Measurements from ENCODE around the gene PPP1CA. TPM values are rescaled to one million over a fixed set of nuclear protein-coding genes. Genes with fewer than 3 reads are reported as not detected.

The PPP1CA gene
- total RNA-seq, 1 donor from 2014 or later: 103 TPM

DNA sequence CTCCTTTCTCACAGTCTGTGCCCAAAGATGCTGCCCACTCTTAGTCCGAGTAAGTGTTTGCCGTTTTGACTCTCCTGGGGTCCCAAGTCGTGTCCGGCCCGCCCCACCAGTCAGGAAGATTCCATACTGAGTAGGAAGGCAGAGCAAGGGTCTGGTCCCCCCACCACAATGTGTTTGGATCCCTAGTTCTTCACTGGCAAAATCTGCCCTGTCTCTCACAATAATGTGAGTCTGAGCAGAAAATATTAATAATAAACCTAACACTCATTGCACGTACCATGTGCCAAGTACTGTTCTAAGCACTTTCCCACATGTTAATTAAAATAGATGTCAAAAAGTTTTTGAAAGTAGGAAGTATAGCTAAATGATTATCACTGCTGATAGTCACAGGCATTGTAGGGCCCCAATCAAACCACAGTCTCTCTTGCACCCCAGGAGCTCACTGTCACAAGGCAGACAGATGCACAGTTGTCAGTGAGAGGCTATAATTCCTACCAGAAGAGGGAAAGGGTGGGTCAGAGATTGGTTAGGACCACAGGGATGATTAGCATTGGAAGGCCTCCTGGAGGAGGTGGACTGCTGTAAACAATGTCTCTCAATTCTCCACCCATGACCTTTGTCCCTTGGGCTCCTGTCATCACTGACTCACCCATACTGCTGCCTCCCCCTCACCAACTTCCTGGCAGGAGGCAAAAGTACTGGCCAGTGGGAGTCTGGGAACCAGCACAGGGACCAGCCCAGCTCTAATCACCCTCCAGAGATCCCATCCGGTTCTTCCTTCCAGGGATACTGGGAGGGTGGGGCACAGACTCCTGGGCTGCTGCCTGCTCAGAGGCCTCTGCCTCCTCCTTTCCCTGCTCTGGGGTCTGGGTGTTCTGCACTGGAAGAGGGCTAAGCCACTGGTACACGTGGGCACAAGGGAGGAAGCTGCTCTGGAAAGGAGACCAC, 47.3 kb downstream of the PPP1CA start:
- H3K4me1 Mint-ChIP-seq: peaks cover 38% of the 10 kb centered on the region
- peak overlapping the region; percentile 92 for H3K27ac Mint-ChIP-seq
- no peaks in the 10 kb centered on the region for H3K36me3 Mint-ChIP-seq
- no peak for DNase-seq (ENCODE audit: low spot score in 2 of 2, unreplicated experiment in 2 of 2)
- TF ChIP-seq, protein P1, sequence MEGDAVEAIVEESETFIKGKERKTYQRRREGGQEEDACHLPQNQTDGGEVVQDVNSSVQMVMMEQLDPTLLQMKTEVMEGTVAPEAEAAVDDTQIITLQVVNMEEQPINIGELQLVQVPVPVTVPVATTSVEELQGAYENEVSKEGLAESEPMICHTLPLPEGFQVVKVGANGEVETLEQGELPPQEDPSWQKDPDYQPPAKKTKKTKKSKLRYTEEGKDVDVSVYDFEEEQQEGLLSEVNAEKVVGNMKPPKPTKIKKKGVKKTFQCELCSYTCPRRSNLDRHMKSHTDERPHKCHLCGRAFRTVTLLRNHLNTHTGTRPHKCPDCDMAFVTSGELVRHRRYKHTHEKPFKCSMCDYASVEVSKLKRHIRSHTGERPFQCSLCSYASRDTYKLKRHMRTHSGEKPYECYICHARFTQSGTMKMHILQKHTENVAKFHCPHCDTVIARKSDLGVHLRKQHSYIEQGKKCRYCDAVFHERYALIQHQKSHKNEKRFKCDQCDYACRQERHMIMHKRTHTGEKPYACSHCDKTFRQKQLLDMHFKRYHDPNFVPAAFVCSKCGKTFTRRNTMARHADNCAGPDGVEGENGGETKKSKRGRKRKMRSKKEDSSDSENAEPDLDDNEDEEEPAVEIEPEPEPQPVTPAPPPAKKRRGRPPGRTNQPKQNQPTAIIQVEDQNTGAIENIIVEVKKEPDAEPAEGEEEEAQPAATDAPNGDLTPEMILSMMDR (IDR thresholded peaks at IDR 0.05; ENCODE audit: unreplicated experiment): no peak
- no peaks in the 10 kb centered on the region for H3K9me3 Mint-ChIP-seq
- H3K27me3 Mint-ChIP-seq (ENCODE audit: low read depth): no peaks in the 10 kb centered on the region
- H3K4me3 Mint-ChIP-seq: peak overlapping the region; percentile 91

DNA sequence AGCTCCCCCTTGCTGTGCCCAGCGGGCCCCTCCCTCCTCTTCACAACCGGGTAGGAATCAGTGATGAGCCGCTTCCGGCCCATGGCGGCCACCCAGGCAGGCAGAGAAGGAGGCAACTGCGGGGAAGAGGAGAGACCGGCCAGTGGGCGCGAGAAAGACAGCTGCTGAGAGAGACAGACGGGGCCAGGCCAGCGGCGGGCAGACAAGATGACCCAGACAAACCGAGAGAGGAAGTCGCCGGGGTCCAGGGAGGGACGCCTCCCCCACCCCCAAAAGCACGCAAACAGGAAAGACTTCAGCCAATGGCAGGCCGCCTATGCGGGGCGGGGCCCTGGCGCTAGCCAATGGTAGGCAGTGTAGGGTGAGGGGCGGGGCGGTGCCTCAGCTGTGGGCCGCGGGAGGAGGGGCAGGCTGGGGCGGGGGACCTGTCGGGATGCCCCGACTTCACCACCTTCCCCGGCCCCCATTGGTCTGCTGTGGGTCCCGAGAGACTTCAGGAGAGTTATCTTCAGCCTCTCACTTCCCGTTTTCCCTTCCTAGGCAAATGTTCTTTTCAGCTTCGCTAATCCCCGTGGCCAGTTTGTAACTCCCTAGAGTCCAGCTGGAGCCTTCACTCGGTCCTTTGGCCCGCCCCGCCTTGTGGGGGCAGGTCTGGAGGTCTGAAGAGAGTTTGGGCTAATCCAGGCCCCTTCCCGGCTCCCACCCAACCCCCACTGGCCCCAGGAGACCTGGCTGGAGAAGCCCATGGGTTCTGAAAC, 48.2 kb downstream of the PPP1CA start, which contains the start of gene POLD4:
Gene POLD4 (minus strand): TSS at position 230 of the 758 bp plus-strand sequence. CDS start 147 bp downstream, at position 83.
- no peaks in the 10 kb centered on the region for H3K36me3 Mint-ChIP-seq
- no peaks in the 10 kb centered on the region for H3K27me3 Mint-ChIP-seq (ENCODE audit: low read depth)
- H3K4me3 Mint-ChIP-seq: peak within 1 kb of the TSS; percentile 91
- H3K4me1 Mint-ChIP-seq: peaks cover 41% of the 10 kb centered on the region
- DNase-seq (ENCODE audit: low spot score in 2 of 2, unreplicated experiment in 2 of 2): peak; percentile 95 to 97
- peak within 1 kb of the TSS; percentile 94 for H3K27ac Mint-ChIP-seq
- TF ChIP-seq, protein P1 (IDR thresholded peaks at IDR 0.05; ENCODE audit: unreplicated experiment): no peak
- no peaks in the 10 kb centered on the region for H3K9me3 Mint-ChIP-seq

DNA sequence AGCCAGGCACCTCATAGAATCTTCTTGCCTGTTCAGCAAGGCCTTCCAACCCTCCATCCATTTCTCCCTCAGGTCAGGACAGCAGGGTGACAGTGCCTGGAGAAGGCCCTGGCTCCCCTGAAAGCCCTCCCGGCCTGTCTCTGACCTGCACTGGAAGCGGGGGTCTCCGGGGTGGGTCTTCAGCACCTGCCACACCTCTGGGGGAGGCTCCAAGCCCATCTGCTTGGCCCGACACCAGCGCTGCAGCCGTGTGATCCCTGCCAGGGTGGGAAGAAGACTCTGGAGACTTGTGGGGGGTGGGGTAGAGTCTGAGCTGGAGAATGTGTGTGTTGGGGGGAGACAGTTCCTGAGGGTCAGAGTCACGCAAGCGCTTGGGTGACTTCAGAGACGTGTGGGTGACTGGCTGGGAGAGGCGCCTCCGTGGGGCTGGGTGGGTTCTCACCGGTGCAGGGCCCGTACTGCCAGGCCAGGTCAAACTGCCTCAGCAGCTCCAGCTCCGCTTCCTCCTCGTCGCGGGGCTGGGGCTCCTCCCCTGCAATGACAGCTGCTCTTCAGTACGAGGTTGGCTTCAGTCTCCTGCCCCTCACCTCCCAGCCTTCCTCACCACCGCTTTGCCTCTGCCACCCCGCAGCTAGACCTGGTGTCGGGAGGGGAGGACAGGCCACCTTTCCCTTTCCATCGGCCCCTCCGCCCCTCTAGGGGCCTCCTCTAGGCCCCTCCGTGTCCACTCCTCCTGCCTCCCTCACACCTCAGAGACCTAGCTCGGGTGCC, 48.9 kb downstream of the PPP1CA start:
- Mint-ChIP-seq H3K36me3 (no peaks in the 10 kb centered on the region), H3K9me3 (no peaks in the 10 kb centered on the region), H3K27me3 (ENCODE audit: low read depth) (no peaks in the 10 kb centered on the region), H3K4me1 (peaks cover 37% of the 10 kb centered on the region), H3K4me3 (peak overlapping the region; percentile 91), H3K27ac (peak overlapping the region; percentile 94)
- DNase-seq (ENCODE audit: low spot score in 2 of 2, unreplicated experiment in 2 of 2): no peak
- TF ChIP-seq, protein P1 (IDR thresholded peaks at IDR 0.05; ENCODE audit: unreplicated experiment): no peak

DNA sequence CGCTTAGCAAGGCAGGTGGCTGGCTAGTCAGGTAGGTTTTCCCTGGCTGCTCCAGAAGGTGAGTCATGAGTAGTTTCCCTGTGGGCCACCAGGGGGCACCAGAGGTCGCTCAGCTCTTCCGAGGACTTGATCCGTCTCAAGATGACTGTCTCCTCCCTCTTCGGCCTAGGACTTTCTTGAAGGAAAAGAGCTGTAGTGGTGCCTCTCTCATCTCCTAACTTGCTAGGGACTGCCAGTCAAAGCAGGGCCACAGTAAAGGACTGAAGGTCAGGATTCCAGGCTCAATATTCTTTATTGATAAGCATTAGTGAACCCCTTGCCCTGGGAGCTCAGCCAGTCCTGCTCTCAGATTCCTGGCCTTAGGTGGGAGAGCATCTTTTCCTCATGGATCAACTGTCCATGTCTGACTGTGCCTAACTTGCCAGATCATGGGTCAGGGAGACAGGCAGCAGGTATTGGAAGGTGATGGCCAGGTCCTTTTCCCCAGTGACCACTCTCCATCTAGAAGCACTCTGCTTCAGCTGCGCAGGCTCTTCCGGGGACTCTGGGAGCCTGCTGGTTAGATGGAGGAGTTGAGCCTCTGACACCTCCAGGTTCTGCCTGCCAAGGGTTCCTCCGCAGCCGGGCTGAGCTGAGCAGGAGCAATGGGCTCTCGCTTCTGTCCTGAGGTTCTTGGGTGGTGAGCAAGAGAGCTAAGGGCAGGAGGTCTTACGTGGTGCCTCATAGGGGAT, 50.2 kb downstream of the PPP1CA start:
- Mint-ChIP-seq H3K9me3 (no peaks in the 10 kb centered on the region), H3K27me3 (ENCODE audit: low read depth) (no peaks in the 10 kb centered on the region), H3K36me3 (no peaks in the 10 kb centered on the region), H3K4me1 (peaks cover 30% of the 10 kb centered on the region), H3K27ac (no peak overlapping the region), H3K4me3 (peak overlapping the region; percentile 59)
- TF ChIP-seq, protein P1 (IDR thresholded peaks at IDR 0.05; ENCODE audit: unreplicated experiment): peak; percentile 94
- DNase-seq (ENCODE audit: low spot score in 2 of 2, unreplicated experiment in 2 of 2): peak in 1 of 2 experiments; percentile 69

All from mesothelial cell of epicardium (in vitro differentiated cells).